Measurements from ENCODE around the gene GADL1. TPM values are rescaled to one million over a fixed set of nuclear protein-coding genes. Genes with fewer than 3 reads are reported as not detected.

The GADL1 gene
- total RNA-seq, 1 donor from 2014 or later, result 25.1 TPM

GRCh38 chr3:30832961-30833575, 61.4 kb downstream of the GADL1 start:
- peak overlapping the region; percentile 15 for H3K27ac ChIP-seq (ENCODE audit: low read depth, low read length)
- no peaks in the 10 kb centered on the region for H3K9me3 ChIP-seq (ENCODE audit: control insufficient read depth in 3 of 3, low read length in 3 of 3)
- no peak overlapping the region for H3K9ac ChIP-seq (ENCODE audit: low read depth in 1 of 3, low read length in 3 of 3)
- peaks cover 0 to 9% (median 0%) of the 10 kb centered on the region in 3 donors for H3K4me1 ChIP-seq (ENCODE audit: control insufficient read depth in 3 of 3, insufficient read depth in 3 of 3, low read length in 3 of 3)
- peaks cover 0 to 2% (median 0%) of the 10 kb centered on the region in 3 donors for H3K36me3 ChIP-seq (ENCODE audit: control insufficient read depth in 3 of 3, insufficient read depth in 3 of 3, low read length in 3 of 3)
- no peak overlapping the region for H3K4me3 ChIP-seq (ENCODE audit: low read length in 3 of 3)
- no peaks in the 10 kb centered on the region for H3K27me3 ChIP-seq (ENCODE audit: control insufficient read depth in 3 of 3, insufficient read depth in 3 of 3, low read length in 3 of 3)

GRCh38 chr3:30827080-30827479, 67.4 kb downstream of the GADL1 start:
- Histone ChIP-seq H3K36me3 (ENCODE audit: control insufficient read depth in 3 of 3, insufficient read depth in 3 of 3, low read length in 3 of 3) (no peaks in the 10 kb centered on the region), H3K27ac (ENCODE audit: low read depth, low read length) (peak overlapping the region; percentile 84), H3K4me3 (ENCODE audit: low read length in 3 of 3) (no peak overlapping the region), H3K27me3 (ENCODE audit: control insufficient read depth in 3 of 3, insufficient read depth in 3 of 3, low read length in 3 of 3) (no peaks in the 10 kb centered on the region), H3K4me1 (ENCODE audit: control insufficient read depth in 3 of 3, insufficient read depth in 3 of 3, low read length in 3 of 3) (peaks cover 13 to 25% (median 17%) of the 10 kb centered on the region in 3 donors), H3K9me3 (ENCODE audit: control insufficient read depth in 3 of 3, low read length in 3 of 3) (no peaks in the 10 kb centered on the region), H3K9ac (ENCODE audit: low read depth in 1 of 3, low read length in 3 of 3) (no peak overlapping the region)

GRCh38 chr3:30826531-30826942, 67.9 kb downstream of the GADL1 start:
- Histone ChIP-seq H3K27ac (ENCODE audit: low read depth, low read length) (peak overlapping the region; percentile 84), H3K27me3 (ENCODE audit: control insufficient read depth in 3 of 3, insufficient read depth in 3 of 3, low read length in 3 of 3) (no peaks in the 10 kb centered on the region), H3K9me3 (ENCODE audit: control insufficient read depth in 3 of 3, low read length in 3 of 3) (no peaks in the 10 kb centered on the region), H3K9ac (ENCODE audit: low read depth in 1 of 3, low read length in 3 of 3) (peak overlapping the region in 1 of 3 donors; percentile 12), H3K4me3 (ENCODE audit: low read length in 3 of 3) (peak overlapping the region in 2 of 3 donors; percentile 4 to 24), H3K36me3 (ENCODE audit: control insufficient read depth in 3 of 3, insufficient read depth in 3 of 3, low read length in 3 of 3) (no peaks in the 10 kb centered on the region), H3K4me1 (ENCODE audit: control insufficient read depth in 3 of 3, insufficient read depth in 3 of 3, low read length in 3 of 3) (peaks cover 13 to 25% (median 17%) of the 10 kb centered on the region in 3 donors)

GRCh38 chr3:30819067-30819798, 75.2 kb downstream of the GADL1 start:
- no peaks in the 10 kb centered on the region for H3K9me3 ChIP-seq (ENCODE audit: control insufficient read depth in 3 of 3, low read length in 3 of 3)
- no peak overlapping the region for H3K4me3 ChIP-seq (ENCODE audit: low read length in 3 of 3)
- no peak overlapping the region for H3K27ac ChIP-seq (ENCODE audit: low read depth, low read length)
- H3K27me3 ChIP-seq (ENCODE audit: control insufficient read depth in 3 of 3, insufficient read depth in 3 of 3, low read length in 3 of 3), result no peaks in the 10 kb centered on the region
- peaks cover 0 to 4% (median 4%) of the 10 kb centered on the region in 3 donors for H3K4me1 ChIP-seq (ENCODE audit: control insufficient read depth in 3 of 3, insufficient read depth in 3 of 3, low read length in 3 of 3)
- no peak overlapping the region for H3K9ac ChIP-seq (ENCODE audit: low read depth in 1 of 3, low read length in 3 of 3)
- H3K36me3 ChIP-seq (ENCODE audit: control insufficient read depth in 3 of 3, insufficient read depth in 3 of 3, low read length in 3 of 3), result no peaks in the 10 kb centered on the region

- Histone ChIP-seq H3K36me3 (ENCODE audit: control insufficient read depth in 3 of 3, insufficient read depth in 3 of 3, low read length in 3 of 3) (no peaks in the 10 kb centered on the region), H3K27ac (ENCODE audit: low read depth, low read length) (peak overlapping the region; percentile 94), H3K9ac (ENCODE audit: low read depth in 1 of 3, low read length in 3 of 3) (no peak overlapping the region), H3K9me3 (ENCODE audit: control insufficient read depth in 3 of 3, low read length in 3 of 3) (no peaks in the 10 kb centered on the region), H3K27me3 (ENCODE audit: control insufficient read depth in 3 of 3, insufficient read depth in 3 of 3, low read length in 3 of 3) (no peaks in the 10 kb centered on the region), H3K4me1 (ENCODE audit: control insufficient read depth in 3 of 3, insufficient read depth in 3 of 3, low read length in 3 of 3) (peaks cover 7 to 26% (median 12%) of the 10 kb centered on the region in 3 donors), H3K4me3 (ENCODE audit: low read length in 3 of 3) (no peak overlapping the region)
Observed at GRCh38 chr3:30813734-30814133, 80.7 kb downstream of the GADL1 start.

- peak overlapping the region; percentile 94 for H3K27ac ChIP-seq (ENCODE audit: low read depth, low read length)
Observed at GRCh38 chr3:30811151-30811795, 83.2 kb downstream of the GADL1 start.

GRCh38 chr3:30810625-30811024, 83.8 kb downstream of the GADL1 start:
- Histone ChIP-seq H3K4me1 (ENCODE audit: control insufficient read depth in 3 of 3, insufficient read depth in 3 of 3, low read length in 3 of 3) (peaks cover 7 to 26% (median 12%) of the 10 kb centered on the region in 3 donors), H3K4me3 (ENCODE audit: low read length in 3 of 3) (peak overlapping the region in 1 of 3 donors; percentile 37), H3K9ac (ENCODE audit: low read depth in 1 of 3, low read length in 3 of 3) (peak overlapping the region; percentile 26 to 83 (median 64)), H3K27ac (ENCODE audit: low read depth, low read length) (peak overlapping the region; percentile 94), H3K27me3 (ENCODE audit: control insufficient read depth in 3 of 3, insufficient read depth in 3 of 3, low read length in 3 of 3) (no peaks in the 10 kb centered on the region), H3K36me3 (ENCODE audit: control insufficient read depth in 3 of 3, insufficient read depth in 3 of 3, low read length in 3 of 3) (no peaks in the 10 kb centered on the region), H3K9me3 (ENCODE audit: control insufficient read depth in 3 of 3, low read length in 3 of 3) (no peaks in the 10 kb centered on the region)

More at GRCh38 chr3:30811151-30811795, 83.2 kb downstream of the GADL1 start:
- Histone ChIP-seq H3K9ac (ENCODE audit: low read depth in 1 of 3, low read length in 3 of 3) (peak overlapping the region; percentile 26 to 83 (median 64)), H3K36me3 (ENCODE audit: control insufficient read depth in 3 of 3, insufficient read depth in 3 of 3, low read length in 3 of 3) (no peaks in the 10 kb centered on the region), H3K4me1 (ENCODE audit: control insufficient read depth in 3 of 3, insufficient read depth in 3 of 3, low read length in 3 of 3) (peaks cover 7 to 26% (median 12%) of the 10 kb centered on the region in 3 donors), H3K9me3 (ENCODE audit: control insufficient read depth in 3 of 3, low read length in 3 of 3) (no peaks in the 10 kb centered on the region), H3K4me3 (ENCODE audit: low read length in 3 of 3) (peak overlapping the region; percentile 37 to 52 (median 41)), H3K27me3 (ENCODE audit: control insufficient read depth in 3 of 3, insufficient read depth in 3 of 3, low read length in 3 of 3) (no peaks in the 10 kb centered on the region)

GRCh38 chr3:30805695-30806094, 88.8 kb downstream of the GADL1 start:
- H3K27me3 ChIP-seq (ENCODE audit: control insufficient read depth in 3 of 3, insufficient read depth in 3 of 3, low read length in 3 of 3), result no peaks in the 10 kb centered on the region
- H3K9ac ChIP-seq (ENCODE audit: low read depth in 1 of 3, low read length in 3 of 3), result no peak overlapping the region
- H3K36me3 ChIP-seq (ENCODE audit: control insufficient read depth in 3 of 3, insufficient read depth in 3 of 3, low read length in 3 of 3), result no peaks in the 10 kb centered on the region
- no peak overlapping the region for H3K27ac ChIP-seq (ENCODE audit: low read depth, low read length)
- H3K4me3 ChIP-seq (ENCODE audit: low read length in 3 of 3), result no peak overlapping the region
- peaks cover 4 to 7% (median 4%) of the 10 kb centered on the region in 3 donors for H3K4me1 ChIP-seq (ENCODE audit: control insufficient read depth in 3 of 3, insufficient read depth in 3 of 3, low read length in 3 of 3)
- no peaks in the 10 kb centered on the region for H3K9me3 ChIP-seq (ENCODE audit: control insufficient read depth in 3 of 3, low read length in 3 of 3)

GRCh38 chr3:30804984-30805383, 89.5 kb downstream of the GADL1 start:
- Histone ChIP-seq H3K4me3 (ENCODE audit: low read length in 3 of 3) (no peak overlapping the region), H3K36me3 (ENCODE audit: control insufficient read depth in 3 of 3, insufficient read depth in 3 of 3, low read length in 3 of 3) (no peaks in the 10 kb centered on the region), H3K9me3 (ENCODE audit: control insufficient read depth in 3 of 3, low read length in 3 of 3) (no peaks in the 10 kb centered on the region), H3K27ac (ENCODE audit: low read depth, low read length) (no peak overlapping the region), H3K9ac (ENCODE audit: low read depth in 1 of 3, low read length in 3 of 3) (no peak overlapping the region), H3K4me1 (ENCODE audit: control insufficient read depth in 3 of 3, insufficient read depth in 3 of 3, low read length in 3 of 3) (peaks cover 0 to 4% (median 0%) of the 10 kb centered on the region in 3 donors), H3K27me3 (ENCODE audit: control insufficient read depth in 3 of 3, insufficient read depth in 3 of 3, low read length in 3 of 3) (no peaks in the 10 kb centered on the region)

- Histone ChIP-seq H3K27ac (ENCODE audit: low read depth, low read length) (no peak overlapping the region), H3K4me1 (ENCODE audit: control insufficient read depth in 3 of 3, insufficient read depth in 3 of 3, low read length in 3 of 3) (peaks cover 0 to 2% (median 0%) of the 10 kb centered on the region in 3 donors), H3K9ac (ENCODE audit: low read depth in 1 of 3, low read length in 3 of 3) (no peak overlapping the region), H3K9me3 (ENCODE audit: control insufficient read depth in 3 of 3, low read length in 3 of 3) (no peaks in the 10 kb centered on the region), H3K4me3 (ENCODE audit: low read length in 3 of 3) (no peak overlapping the region), H3K27me3 (ENCODE audit: control insufficient read depth in 3 of 3, insufficient read depth in 3 of 3, low read length in 3 of 3) (no peaks in the 10 kb centered on the region), H3K36me3 (ENCODE audit: control insufficient read depth in 3 of 3, insufficient read depth in 3 of 3, low read length in 3 of 3) (no peaks in the 10 kb centered on the region)
Observed at GRCh38 chr3:30795176-30795575, 99.3 kb downstream of the GADL1 start.
